HCT116 (cell line): ENCODE measurements around the gene SERPINF2.

Experiments
- EZH2 ChIP-seq: fragments of 200-600 bp; sonication (generic); IDR thresholded peaks from 2 replicates; pipeline ENCODE4 v1.6.1; 2017; ENCODE audit warnings: antibody characterized with exemption, mixed run types
- EZH2phosphoT487 ChIP-seq: fragments of 200-600 bp; IDR thresholded peaks from 2 replicates; pipeline ENCODE4 v1.6.1; 2018; ENCODE audit warnings: antibody characterized with exemption, borderline replicate concordance
- FOSL1 ChIP-seq: IDR thresholded peaks from 2 replicates; pipeline ENCODE4 v1.6.1; 2012; ENCODE audit warnings: low read depth
- JUND ChIP-seq: IDR thresholded peaks from 2 replicates; pipeline ENCODE4 v1.6.1; 2012
- POLR2A ChIP-seq: IDR thresholded peaks from 2 replicates; pipeline ENCODE4 v1.7.0; 2011; ENCODE audit warnings: borderline replicate concordance; ENCODE audit not compliant: insufficient read depth, insufficient read length; ENCODE audit errors: extremely low read depth
- POLR2AphosphoS5 ChIP-seq: IDR thresholded peaks from 2 replicates; pipeline ENCODE4 v1.6.1; 2011; ENCODE audit warnings: mild to moderate bottlenecking, low read depth, low read length, moderate library complexity
- SP1 ChIP-seq: IDR thresholded peaks from 2 replicates; pipeline ENCODE4 v1.6.1; 2012; ENCODE audit warnings: low read depth
- SRF ChIP-seq: IDR thresholded peaks from 2 replicates; pipeline ENCODE4 v1.6.1; 2012; ENCODE audit warnings: low read depth
- TCF7L2 ChIP-seq: IDR thresholded peaks from 2 replicates; pipeline ENCODE4 v1.7.0; 2011; ENCODE audit warnings: borderline replicate concordance, inconsistent platforms; ENCODE audit not compliant: insufficient read depth, insufficient read length; ENCODE audit errors: extremely low read depth
- YY1 ChIP-seq: IDR thresholded peaks from 2 replicates; pipeline ENCODE4 v1.6.1; 2011; ENCODE audit warnings: low read length, low read depth, moderate library complexity, mild to moderate bottlenecking; ENCODE audit not compliant: insufficient replicate concordance; ENCODE audit errors: extremely low read depth
- ZNF274 ChIP-seq: fragments of 200-500 bp; sonication (Bioruptor generic); IDR thresholded peaks from 2 replicates; pipeline ENCODE4 v1.6.1; 2014; ENCODE audit warnings: mild to moderate bottlenecking, low read depth, low read length, inconsistent platforms
- TF ChIP-seq, protein P1 (sequence below), 3 experiments: fragments of 200-600 bp in 1 of 3; sonication (generic) in 1 of 3; IDR thresholded peaks in 2 of 3; conservative IDR thresholded peaks in 1 of 3; 2 replicates each; pipeline ENCODE4 v1.5.1; 2012 to 2017; ENCODE audit warnings: low read depth in 2 of 3, low read length in 2 of 3, antibody characterized with exemption in 1 of 3, borderline replicate concordance in 1 of 3, control low read depth in 1 of 3, mild to moderate bottlenecking in 1 of 3, mixed read lengths in 1 of 3, mixed run types in 1 of 3, moderate library complexity in 1 of 3; ENCODE audit not compliant: insufficient read depth in 1 of 3
- TF ChIP-seq, protein P2 (sequence below): IDR thresholded peaks from 2 replicates; pipeline ENCODE4 v1.6.1; 2012; ENCODE audit warnings: low read depth

DNA sequence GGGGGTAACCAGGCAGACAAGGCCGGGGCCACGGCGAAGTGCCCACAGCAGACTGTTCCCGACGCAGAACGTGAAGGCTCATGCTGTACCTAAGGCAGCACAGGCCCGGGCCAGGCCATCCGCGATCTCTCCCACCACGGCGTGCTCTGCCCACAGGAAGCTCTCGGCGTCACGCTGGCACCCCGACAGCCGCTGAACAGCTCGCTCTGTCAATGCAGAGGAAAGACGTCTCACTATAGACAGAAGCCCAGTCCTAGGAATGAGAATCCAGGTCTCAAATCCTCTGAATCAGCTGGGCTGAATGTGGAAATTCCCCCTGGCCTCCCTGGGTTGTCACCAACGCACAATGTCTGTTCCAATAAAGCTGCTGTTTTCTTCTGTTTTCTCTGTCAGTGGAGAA, 40.6 kb downstream of the SERPINF2 start:
- TF ChIP-seq TCF7L2, result no peak
- TF ChIP-seq POLR2AphosphoS5, result no peak
- TF ChIP-seq, protein P1, sequence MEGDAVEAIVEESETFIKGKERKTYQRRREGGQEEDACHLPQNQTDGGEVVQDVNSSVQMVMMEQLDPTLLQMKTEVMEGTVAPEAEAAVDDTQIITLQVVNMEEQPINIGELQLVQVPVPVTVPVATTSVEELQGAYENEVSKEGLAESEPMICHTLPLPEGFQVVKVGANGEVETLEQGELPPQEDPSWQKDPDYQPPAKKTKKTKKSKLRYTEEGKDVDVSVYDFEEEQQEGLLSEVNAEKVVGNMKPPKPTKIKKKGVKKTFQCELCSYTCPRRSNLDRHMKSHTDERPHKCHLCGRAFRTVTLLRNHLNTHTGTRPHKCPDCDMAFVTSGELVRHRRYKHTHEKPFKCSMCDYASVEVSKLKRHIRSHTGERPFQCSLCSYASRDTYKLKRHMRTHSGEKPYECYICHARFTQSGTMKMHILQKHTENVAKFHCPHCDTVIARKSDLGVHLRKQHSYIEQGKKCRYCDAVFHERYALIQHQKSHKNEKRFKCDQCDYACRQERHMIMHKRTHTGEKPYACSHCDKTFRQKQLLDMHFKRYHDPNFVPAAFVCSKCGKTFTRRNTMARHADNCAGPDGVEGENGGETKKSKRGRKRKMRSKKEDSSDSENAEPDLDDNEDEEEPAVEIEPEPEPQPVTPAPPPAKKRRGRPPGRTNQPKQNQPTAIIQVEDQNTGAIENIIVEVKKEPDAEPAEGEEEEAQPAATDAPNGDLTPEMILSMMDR (IDR thresholded peaks at IDR 0.05 in 2 of 3, conservative IDR thresholded peaks at IDR 0.05 in 1 of 3; ENCODE audit: borderline replicate concordance in 1 of 3, insufficient read depth in 1 of 3, low read depth in 2 of 3, low read length in 2 of 3), result no peak
- no peak for TF ChIP-seq EZH2
- TF ChIP-seq POLR2A, result no peak
- TF ChIP-seq, protein P2, sequence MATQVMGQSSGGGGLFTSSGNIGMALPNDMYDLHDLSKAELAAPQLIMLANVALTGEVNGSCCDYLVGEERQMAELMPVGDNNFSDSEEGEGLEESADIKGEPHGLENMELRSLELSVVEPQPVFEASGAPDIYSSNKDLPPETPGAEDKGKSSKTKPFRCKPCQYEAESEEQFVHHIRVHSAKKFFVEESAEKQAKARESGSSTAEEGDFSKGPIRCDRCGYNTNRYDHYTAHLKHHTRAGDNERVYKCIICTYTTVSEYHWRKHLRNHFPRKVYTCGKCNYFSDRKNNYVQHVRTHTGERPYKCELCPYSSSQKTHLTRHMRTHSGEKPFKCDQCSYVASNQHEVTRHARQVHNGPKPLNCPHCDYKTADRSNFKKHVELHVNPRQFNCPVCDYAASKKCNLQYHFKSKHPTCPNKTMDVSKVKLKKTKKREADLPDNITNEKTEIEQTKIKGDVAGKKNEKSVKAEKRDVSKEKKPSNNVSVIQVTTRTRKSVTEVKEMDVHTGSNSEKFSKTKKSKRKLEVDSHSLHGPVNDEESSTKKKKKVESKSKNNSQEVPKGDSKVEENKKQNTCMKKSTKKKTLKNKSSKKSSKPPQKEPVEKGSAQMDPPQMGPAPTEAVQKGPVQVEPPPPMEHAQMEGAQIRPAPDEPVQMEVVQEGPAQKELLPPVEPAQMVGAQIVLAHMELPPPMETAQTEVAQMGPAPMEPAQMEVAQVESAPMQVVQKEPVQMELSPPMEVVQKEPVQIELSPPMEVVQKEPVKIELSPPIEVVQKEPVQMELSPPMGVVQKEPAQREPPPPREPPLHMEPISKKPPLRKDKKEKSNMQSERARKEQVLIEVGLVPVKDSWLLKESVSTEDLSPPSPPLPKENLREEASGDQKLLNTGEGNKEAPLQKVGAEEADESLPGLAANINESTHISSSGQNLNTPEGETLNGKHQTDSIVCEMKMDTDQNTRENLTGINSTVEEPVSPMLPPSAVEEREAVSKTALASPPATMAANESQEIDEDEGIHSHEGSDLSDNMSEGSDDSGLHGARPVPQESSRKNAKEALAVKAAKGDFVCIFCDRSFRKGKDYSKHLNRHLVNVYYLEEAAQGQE, result no peak
- no peak for TF ChIP-seq YY1
- TF ChIP-seq JUND, result no peak
- no peak for TF ChIP-seq SRF
- TF ChIP-seq SP1, result no peak
- TF ChIP-seq EZH2phosphoT487, result no peak
- no peak for TF ChIP-seq ZNF274
- TF ChIP-seq FOSL1, result no peak
